Sigmoid colon (tissue), 4 donors: Measurements from ENCODE around the gene UHRF2.

Source experiments
- POLR2A ChIP-seq, 2 donors: fragments of 450-650 bp; IDR thresholded peaks; one replicate each; pipeline ENCODE4 v1.6.1; 2016; ENCODE audit warnings: antibody characterized with exemption in 2 of 2, mild to moderate bottlenecking in 2 of 2, moderate library complexity in 2 of 2
- POLR2AphosphoS5 ChIP-seq, 4 donors: sonication (generic); formaldehyde crosslinking; IDR thresholded peaks; one replicate each; pipeline ENCODE4 v1.6.1; 2017; ENCODE audit warnings: antibody characterized with exemption in 4 of 4

GRCh38 chr9:6368831-6369230 is 44.2 kb upstream of the UHRF2 start:
- no peak for TF ChIP-seq POLR2AphosphoS5 (IDR thresholded peaks at IDR 0.05)
- no peak for TF ChIP-seq POLR2A (IDR thresholded peaks at IDR 0.05)
